ENCODE results near the gene FRMD1.

FRMD1 gene

DNA sequence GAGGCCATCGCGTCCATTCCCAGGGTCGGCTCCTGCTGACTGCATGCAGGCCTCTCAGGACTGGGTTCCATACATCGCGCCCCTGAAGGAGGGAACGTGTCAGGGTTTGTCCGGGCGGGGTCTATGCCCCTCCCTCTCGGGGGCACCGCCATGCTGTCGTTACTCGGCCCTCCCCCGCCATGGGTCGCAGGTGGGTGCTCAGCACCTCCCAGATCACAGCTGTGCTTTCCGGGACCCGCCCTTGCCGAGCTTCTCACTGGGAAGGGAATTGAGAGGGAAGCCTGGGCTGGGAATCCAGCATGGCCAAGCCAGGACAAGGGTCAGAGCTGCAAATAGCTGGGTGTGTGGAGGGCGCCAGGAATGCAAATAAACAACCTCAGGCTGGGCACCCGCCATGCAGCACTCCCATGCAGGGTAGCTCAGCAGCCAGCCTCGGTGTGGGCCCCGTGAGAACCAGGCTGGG lies at the start of gene FRMD1:
TSS of gene FRMD1 (minus strand) at position 270 of the 463 bp plus-strand sequence. CDS start at position 152, 118 bp downstream.
- no peak for DNase-seq (ENCODE audit: low spot score)

- DNase-seq (ENCODE audit: low spot score), result no peak
These were observed 49.1 kb upstream of the FRMD1 start for GRCh38 chr6:168128006-168128630.

DNA sequence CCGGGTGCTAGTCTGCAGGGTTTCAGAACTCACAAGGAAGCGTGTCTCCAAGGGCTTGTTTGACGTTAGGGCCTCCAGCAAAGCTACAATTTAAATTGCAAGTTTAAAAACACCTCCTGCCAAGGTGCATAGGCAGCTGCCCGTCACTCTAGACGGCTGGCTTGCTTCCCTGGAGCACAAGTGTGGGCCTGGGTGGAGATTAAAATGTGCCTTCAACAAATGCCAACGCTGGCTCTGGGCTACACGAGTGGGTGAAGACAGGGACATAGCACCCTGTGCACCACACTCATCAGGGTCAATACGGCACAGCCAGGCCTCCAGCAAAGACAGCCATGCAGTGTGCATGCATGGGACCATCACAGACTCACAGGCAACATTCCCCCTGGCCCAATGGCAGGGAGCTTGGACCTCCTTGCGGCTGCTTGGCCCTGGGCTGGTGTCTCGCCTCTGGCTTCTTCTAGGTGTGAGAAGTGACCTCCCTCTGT lies 48.4 kb upstream of the FRMD1 start:
- DNase-seq (ENCODE audit: low spot score), result no peak

- no peak for DNase-seq (ENCODE audit: low spot score)
These were observed 47.8 kb upstream of the FRMD1 start for GRCh38 chr6:168126566-168127383.

- DNase-seq (ENCODE audit: low spot score), result no peak
These were observed 46.5 kb upstream of the FRMD1 start for GRCh38 chr6:168125429-168126001.

GRCh38 chr6:168124921-168125320 lies 45.9 kb upstream of the FRMD1 start:
- no peak for DNase-seq (ENCODE audit: low spot score)

GRCh38 chr6:168124158-168124557 lies 45.1 kb upstream of the FRMD1 start:
- no peak for DNase-seq (ENCODE audit: low spot score)

GRCh38 chr6:168123165-168123911 lies 44.3 kb upstream of the FRMD1 start:
- DNase-seq (ENCODE audit: low spot score), result no peak

DNA sequence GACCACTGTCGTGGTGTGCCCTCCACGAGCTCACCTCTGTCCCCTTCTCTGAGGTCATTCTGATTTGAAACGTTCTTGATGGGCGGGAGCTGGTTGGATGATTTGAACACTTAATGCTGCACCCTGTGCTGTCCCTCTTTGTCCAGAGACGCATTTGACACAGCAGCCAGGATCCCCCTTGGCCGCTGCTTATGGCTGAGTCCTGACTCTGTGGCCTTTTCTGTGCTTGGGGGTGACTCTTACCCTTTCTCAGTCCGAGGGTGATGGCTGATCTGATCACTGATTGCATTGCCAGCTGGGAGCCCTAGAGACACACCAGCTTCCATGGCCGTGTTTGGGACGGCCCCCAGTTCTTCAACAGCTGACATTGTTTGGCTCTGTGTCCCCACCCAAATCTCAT lies 43.5 kb upstream of the FRMD1 start:
- no peak for DNase-seq (ENCODE audit: low spot score)

DNA sequence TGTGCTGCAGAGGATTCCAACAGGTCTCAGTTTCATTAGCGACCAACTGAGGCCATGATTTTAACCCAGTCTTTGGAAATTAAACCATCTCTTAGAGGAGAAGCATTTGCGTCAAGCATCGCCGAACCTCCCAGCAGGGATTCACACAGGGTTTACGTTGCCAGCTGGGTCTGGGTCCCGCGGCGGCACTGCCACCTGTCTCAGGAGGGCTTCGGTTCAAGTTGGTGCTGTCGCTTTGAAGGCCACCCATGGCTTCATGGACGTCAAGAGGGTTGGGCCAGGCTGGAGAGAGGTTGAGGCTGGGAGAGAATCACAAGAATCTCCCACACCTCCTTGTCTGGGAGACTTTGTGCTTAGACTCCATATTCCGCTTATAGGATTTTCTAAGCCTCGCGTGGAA lies 43.0 kb upstream of the FRMD1 start:
- DNase-seq (ENCODE audit: low spot score), result no peak

- no peak for DNase-seq (ENCODE audit: low spot score)
These were observed 42.3 kb upstream of the FRMD1 start for GRCh38 chr6:168121303-168121665.

GRCh38 chr6:168120390-168121302 lies 41.6 kb upstream of the FRMD1 start:
- no peak for DNase-seq (ENCODE audit: low spot score)

DNA sequence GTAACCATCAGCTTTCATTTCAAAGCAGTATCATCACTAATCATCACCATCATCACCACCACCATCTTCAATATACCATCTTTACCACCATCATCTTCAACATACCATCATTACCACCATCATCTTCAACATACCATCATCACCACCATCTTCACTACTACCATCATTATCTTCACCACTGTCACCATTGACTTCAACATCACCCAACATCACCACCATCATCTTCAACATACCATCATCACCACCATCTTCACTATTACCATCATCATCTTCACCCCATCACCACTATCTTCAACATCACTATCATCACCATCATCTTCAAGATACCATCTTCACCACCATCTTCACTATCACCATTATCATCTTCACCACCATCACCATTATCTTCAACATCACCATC lies 40.5 kb upstream of the FRMD1 start:
- no peak for DNase-seq (ENCODE audit: low spot score)

- DNase-seq (ENCODE audit: low spot score), result no peak
These were observed 39.9 kb upstream of the FRMD1 start for GRCh38 chr6:168118935-168119334.

DNA sequence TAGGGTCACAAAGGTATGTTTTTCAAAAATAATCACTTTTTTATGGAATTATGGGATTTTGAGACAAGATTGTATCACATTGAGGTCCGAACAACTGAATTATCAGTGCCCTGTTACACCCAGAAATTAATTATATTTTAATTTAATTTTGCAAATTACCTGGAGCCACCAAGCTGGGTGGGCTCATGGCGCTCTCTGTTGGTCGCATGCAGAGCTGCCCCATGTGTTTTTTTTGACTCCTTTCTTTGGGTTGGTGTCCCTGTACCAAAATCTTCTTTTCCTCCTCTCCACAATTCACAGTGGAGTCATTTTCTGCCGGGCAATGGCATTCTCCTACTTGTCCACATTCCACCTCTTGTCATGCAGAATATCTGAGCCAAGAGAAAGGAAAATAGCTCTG lies 38.9 kb upstream of the FRMD1 start:
- DNase-seq (ENCODE audit: low spot score), result no peak

- peak; percentile 53 for DNase-seq (ENCODE audit: low spot score)
These were observed 38.2 kb upstream of the FRMD1 start for GRCh38 chr6:168116975-168117899.

GRCh38 chr6:168116438-168116974 lies 37.5 kb upstream of the FRMD1 start:
- no peak for DNase-seq (ENCODE audit: low spot score)

GRCh38 chr6:168115748-168116437 lies 36.9 kb upstream of the FRMD1 start:
- DNase-seq (ENCODE audit: low spot score), result no peak

- DNase-seq (ENCODE audit: low spot score), result no peak
These were observed 34.2 kb upstream of the FRMD1 start for GRCh38 chr6:168113226-168113625.
